Mesodermal cell (in vitro differentiated cells): ENCODE data around the gene SLC6A6.

Experiments used
- H3K27ac ChIP-seq: 2 replicates; pipeline ENCODE4 v1.7.0; 2013; ENCODE audit warnings: mild to moderate bottlenecking, low read depth, low read length, moderate library complexity; ENCODE audit not compliant: severe bottlenecking
- H3K36me3 ChIP-seq: 2 replicates; pipeline ENCODE4 v1.7.1; 2013; ENCODE audit warnings: mild to moderate bottlenecking, low read length, moderate library complexity; ENCODE audit not compliant: control insufficient read depth, insufficient read depth
- H3K4me1 ChIP-seq: one replicate; pipeline ENCODE4 v1.7.1; 2013; ENCODE audit warnings: mild to moderate bottlenecking, low read length; ENCODE audit not compliant: insufficient read depth, control insufficient read depth, poor library complexity, severe bottlenecking
- H3K4me3 ChIP-seq: 2 replicates; pipeline ENCODE4 v1.7.0; 2013; ENCODE audit warnings: low read length, control low read depth, mild to moderate bottlenecking; ENCODE audit not compliant: insufficient read depth, poor library complexity, severe bottlenecking; ENCODE audit errors: extremely low read depth
- H3K9me3 ChIP-seq: 2 replicates; pipeline ENCODE4 v1.7.1; 2013; ENCODE audit warnings: mild to moderate bottlenecking, low read length, moderate library complexity; ENCODE audit not compliant: control insufficient read depth
- WGBS, 2 experiments: methylation state at CpG; one replicate each; pipeline ENCODE4 v1.1.5; 2013; ENCODE audit warnings: missing lambda C conversion rate in 2 of 2; ENCODE audit not compliant: insufficient coverage in 2 of 2; 5-methylcytosine and 5-hydroxymethylcytosine counted together

Gene SLC6A6

DNA sequence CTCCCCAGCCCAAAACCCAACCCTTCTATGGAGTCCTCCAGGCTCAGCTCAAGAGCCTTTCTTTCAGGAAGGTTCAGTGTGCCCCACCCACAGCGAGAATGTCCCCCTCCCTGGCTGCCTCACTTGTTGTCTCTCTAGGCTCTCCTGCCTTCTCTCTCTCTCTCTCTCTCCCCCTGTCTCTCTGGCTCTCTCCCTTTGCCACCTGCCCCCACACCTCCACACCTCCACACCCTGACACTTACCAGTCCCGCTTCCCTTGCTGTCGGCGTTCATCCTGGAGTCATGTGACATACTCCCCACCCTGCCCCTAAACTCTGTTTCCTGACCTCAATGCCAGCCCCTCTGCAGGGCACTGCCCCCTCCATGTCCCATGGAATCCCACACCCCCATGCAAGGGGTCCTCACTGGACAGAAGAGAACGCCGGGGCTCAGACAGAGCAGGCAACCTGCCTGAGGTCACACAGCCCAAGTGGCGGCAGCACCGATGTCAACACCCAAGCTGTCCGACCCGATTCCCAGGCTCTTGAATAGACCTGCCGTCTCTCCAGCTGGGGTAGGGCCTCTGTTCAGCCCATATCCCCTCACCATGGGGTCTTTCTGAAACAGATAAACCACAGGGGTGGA, 28.5 kb upstream of the SLC6A6 start:
- Histone ChIP-seq H3K4me3 (no peak overlapping the region), H3K27ac (no peak overlapping the region), H3K36me3 (no peaks in the 10 kb centered on the region), H3K4me1 (peaks cover 24% of the 10 kb centered on the region), H3K9me3 (no peaks in the 10 kb centered on the region)
- WGBS, 2 experiments: 93 to 96% methylated on average over 8 to 9 of the region's 11 CpGs

DNA sequence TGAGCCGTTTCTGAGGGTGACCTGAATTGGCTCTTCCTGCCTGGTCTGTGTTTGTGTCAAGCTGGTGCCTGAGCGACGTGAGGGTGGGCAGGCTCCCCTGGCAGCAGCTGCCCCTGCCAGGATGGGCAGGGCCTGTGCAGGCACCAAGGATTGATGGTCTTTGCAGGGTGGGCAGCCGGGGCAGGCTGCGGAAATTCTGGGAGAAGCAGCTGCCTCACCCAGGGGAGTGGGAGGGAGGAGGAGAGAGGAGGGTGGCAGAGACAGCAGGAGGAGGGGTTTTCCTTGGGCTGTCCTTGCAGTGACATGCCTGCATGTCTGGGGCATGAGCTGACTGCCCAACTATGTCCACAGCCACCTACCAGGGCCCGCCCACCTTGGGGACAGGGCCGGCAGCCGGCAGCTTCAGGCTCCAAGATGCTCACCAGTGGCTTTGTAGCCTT, 27.9 kb upstream of the SLC6A6 start:
- peaks cover 24% of the 10 kb centered on the region for H3K4me1 ChIP-seq
- no peaks in the 10 kb centered on the region for H3K36me3 ChIP-seq
- no peak overlapping the region for H3K27ac ChIP-seq
- no peak overlapping the region for H3K4me3 ChIP-seq
- WGBS, 2 experiments: 73 to 78% methylated on average over 5 to 8 of the region's 8 CpGs
- no peaks in the 10 kb centered on the region for H3K9me3 ChIP-seq

GRCh38 chr3:14375192-14375591, 27.2 kb upstream of the SLC6A6 start:
- Histone ChIP-seq H3K9me3 (no peaks in the 10 kb centered on the region), H3K36me3 (no peaks in the 10 kb centered on the region), H3K27ac (no peak overlapping the region), H3K4me1 (peaks cover 24% of the 10 kb centered on the region), H3K4me3 (no peak overlapping the region)
- 83 to 94% methylated on average over 3 to 4 of the region's 4 CpGs for WGBS, 2 experiments

- 90 to 91% methylated on average over 7 to 8 of the region's 9 CpGs for WGBS, 2 experiments
- Histone ChIP-seq H3K4me3 (no peak overlapping the region), H3K27ac (no peak overlapping the region)
Observed at GRCh38 chr3:14376348-14377043, 25.9 kb upstream of the SLC6A6 start.

GRCh38 chr3:14377044-14377837, 25.2 kb upstream of the SLC6A6 start:
- Histone ChIP-seq H3K4me3 (no peak overlapping the region), H3K4me1 (peaks cover 19% of the 10 kb centered on the region), H3K27ac (no peak overlapping the region), H3K9me3 (no peaks in the 10 kb centered on the region), H3K36me3 (no peaks in the 10 kb centered on the region)
- 96 to 100% methylated on average over 3 to 5 of the region's 6 CpGs for WGBS, 2 experiments

More at GRCh38 chr3:14376348-14377043, 25.9 kb upstream of the SLC6A6 start:
- Histone ChIP-seq H3K9me3 (no peaks in the 10 kb centered on the region), H3K4me1 (peaks cover 24% of the 10 kb centered on the region), H3K36me3 (no peaks in the 10 kb centered on the region)

GRCh38 chr3:14377838-14378169, 24.6 kb upstream of the SLC6A6 start:
- H3K4me3 ChIP-seq: no peak overlapping the region
- H3K36me3 ChIP-seq: no peaks in the 10 kb centered on the region
- 89 to 100% methylated on average over 2 of the region's 3 CpGs for WGBS, 2 experiments
- peaks cover 15% of the 10 kb centered on the region for H3K4me1 ChIP-seq
- H3K9me3 ChIP-seq: no peaks in the 10 kb centered on the region
- no peak overlapping the region for H3K27ac ChIP-seq

DNA sequence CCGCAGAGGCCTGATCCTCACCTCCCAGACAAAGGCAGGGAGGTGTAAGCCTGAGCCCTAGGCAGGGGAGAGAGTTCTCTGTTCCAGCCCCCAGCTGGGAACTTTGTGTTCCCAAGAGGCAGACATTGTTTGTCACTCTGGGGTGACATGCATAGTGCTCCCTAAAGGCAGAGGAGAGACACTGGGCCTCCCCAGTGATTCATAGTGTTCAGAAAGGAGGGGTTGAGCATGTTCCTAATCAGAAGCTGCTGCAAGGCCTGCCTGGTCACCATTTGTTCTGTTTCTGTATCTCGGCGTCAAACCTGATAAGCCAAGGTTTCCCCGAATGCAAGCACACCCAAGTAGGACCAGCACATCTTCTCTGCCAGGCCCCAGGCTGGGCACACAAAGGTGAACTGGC, 24.0 kb upstream of the SLC6A6 start:
- 86 to 100% methylated on average over 1 to 4 of the region's 4 CpGs for WGBS, 2 experiments
- Histone ChIP-seq H3K27ac (no peak overlapping the region), H3K4me1 (peaks cover 15% of the 10 kb centered on the region), H3K9me3 (no peaks in the 10 kb centered on the region), H3K36me3 (no peaks in the 10 kb centered on the region), H3K4me3 (no peak overlapping the region)

- H3K9me3 ChIP-seq: no peaks in the 10 kb centered on the region
- H3K4me1 ChIP-seq: peaks cover under 1% of the 10 kb centered on the region
- 96% methylated on average over 10 of the region's 10 CpGs for WGBS, 2 experiments
- no peak overlapping the region for H3K27ac ChIP-seq
- H3K36me3 ChIP-seq: no peaks in the 10 kb centered on the region
- H3K4me3 ChIP-seq: no peak overlapping the region
Observed at GRCh38 chr3:14379843-14380242, 22.6 kb upstream of the SLC6A6 start.

- Histone ChIP-seq H3K36me3 (no peaks in the 10 kb centered on the region), H3K4me3 (no peak overlapping the region), H3K9me3 (no peaks in the 10 kb centered on the region), H3K27ac (no peak overlapping the region), H3K4me1 (no peaks in the 10 kb centered on the region)
- 82 to 86% methylated on average over 8 to 9 of the region's 9 CpGs for WGBS, 2 experiments
Observed at GRCh38 chr3:14386254-14386653, 16.2 kb upstream of the SLC6A6 start.

DNA sequence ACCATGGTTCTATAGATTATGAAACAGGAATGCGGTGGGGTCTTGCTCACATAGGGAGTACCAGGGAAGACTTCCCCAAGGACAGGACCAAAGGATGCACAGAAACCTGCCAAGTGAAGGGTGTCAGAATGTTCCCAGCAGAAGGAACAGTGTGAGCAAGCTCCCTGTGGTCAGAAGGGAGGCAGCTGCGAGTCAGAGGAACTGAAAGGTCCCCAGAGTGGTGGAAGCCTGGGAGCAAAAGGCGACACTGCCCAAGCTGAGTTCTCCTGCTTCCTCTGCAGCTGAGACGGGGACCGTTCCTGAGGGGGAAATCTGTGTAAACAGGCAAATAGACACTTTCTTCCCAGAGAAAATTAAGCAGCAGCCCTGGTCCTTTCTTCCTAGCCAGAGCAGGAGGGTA, 14.2 kb upstream of the SLC6A6 start:
- 90 to 91% methylated on average over 5 of the region's 5 CpGs for WGBS, 2 experiments
- Histone ChIP-seq H3K4me3 (no peak overlapping the region), H3K36me3 (no peaks in the 10 kb centered on the region), H3K27ac (no peak overlapping the region), H3K4me1 (peaks cover under 1% of the 10 kb centered on the region), H3K9me3 (no peaks in the 10 kb centered on the region)
